Measurements from ENCODE around the gene VHLL. TPM values are rescaled to one million over a fixed set of nuclear protein-coding genes. Genes with fewer than 3 reads are reported as not detected.

Gene VHLL
- total RNA-seq, 1 experiment from 2014 or later = not detected

GRCh38 chr1:156263288-156263655 lies 35.8 kb downstream of the VHLL start:
- no peaks in the 10 kb centered on the region for H3K79me2 ChIP-seq (ENCODE audit: insufficient read depth, low read length)
- Mint-ChIP-seq H3K36me3 (ENCODE audit: insufficient read depth in 1 of 3, low read depth in 3 of 3) (peaks cover 71 to 97% (median 88%) of the 10 kb centered on the region in 3 experiments), H3K27me3 (ENCODE audit: low read depth) (no peaks in the 10 kb centered on the region), H3K9me3 (no peaks in the 10 kb centered on the region), H3K4me3 (no peak overlapping the region), H3K27ac (no peak overlapping the region), H3K4me1 (no peaks in the 10 kb centered on the region)
- H2AFZ ChIP-seq (ENCODE audit: low read length) = no peak overlapping the region
- H2BK120ac ChIP-seq (ENCODE audit: low read depth, low read length, poor library complexity, severe bottlenecking) = no peak overlapping the region
- no peaks in the 10 kb centered on the region for H3K27me3 ChIP-seq (ENCODE audit: insufficient read depth, low read length)
- no peaks in the 10 kb centered on the region for H4K20me1 ChIP-seq (ENCODE audit: control insufficient read depth, insufficient read depth, insufficient read length)
- no peak for DNase-seq
- no peaks in the 10 kb centered on the region for H3K4me1 ChIP-seq (ENCODE audit: insufficient read depth, low read length)
- H3K14ac ChIP-seq (ENCODE audit: insufficient read depth, low read length) = no peak overlapping the region
- TF ChIP-seq CTCF (conservative IDR thresholded peaks at IDR 0.05) = no peak
- H2BK5ac ChIP-seq (ENCODE audit: insufficient read length, low read length) = no peak overlapping the region
- no peak overlapping the region for H3K56ac ChIP-seq (ENCODE audit: insufficient read length, low read depth, low read length)
- no CpG with 5 or more reads among the region's 9 CpGs for WGBS (ENCODE audit: extremely low coverage, insufficient read length, low lambda C conversion rate)
- no peak overlapping the region for H3T11ph ChIP-seq (ENCODE audit: low read length)
- H4K8ac ChIP-seq (replicated peaks; ENCODE audit: insufficient read length, low read depth, low read length) = no peak overlapping the region
- H3K4ac ChIP-seq (ENCODE audit: low read depth, low read length) = no peak overlapping the region
- no peaks in the 10 kb centered on the region for H3K23me2 ChIP-seq (ENCODE audit: insufficient read length, low read depth, low read length, poor library complexity, severe bottlenecking)
- H3K23ac ChIP-seq (ENCODE audit: insufficient read length, low read depth, low read length) = no peak overlapping the region
- H2BK15ac ChIP-seq (ENCODE audit: low read depth, low read length) = no peak overlapping the region
- no peak overlapping the region for H2BK20ac ChIP-seq (ENCODE audit: low read depth, low read length, poor library complexity, severe bottlenecking)
- H4K91ac ChIP-seq (ENCODE audit: insufficient read length, low read depth, low read length) = no peak overlapping the region
- no peaks in the 10 kb centered on the region for H3K79me1 ChIP-seq (ENCODE audit: insufficient read depth, low read depth, low read length, poor library complexity, severe bottlenecking)
- no peaks in the 10 kb centered on the region for H3K9me3 ChIP-seq (ENCODE audit: control insufficient read depth, low read depth, low read length)
- H3K18ac ChIP-seq (ENCODE audit: insufficient read length, low read depth, low read length) = no peak overlapping the region
- no peak overlapping the region for H2AK5ac ChIP-seq (ENCODE audit: insufficient read length, low read length)
- H3K27ac ChIP-seq (ENCODE audit: insufficient read length, low read depth, low read length) = no peak overlapping the region
- H3K9ac ChIP-seq (ENCODE audit: extremely low read depth, insufficient read length, low read length) = no peak overlapping the region
- no peak overlapping the region for H2BK12ac ChIP-seq (ENCODE audit: insufficient read length, low read depth, low read length)
- H3K4me2 ChIP-seq (ENCODE audit: insufficient read depth, insufficient read length, low read length) = no peak overlapping the region
- H4K5ac ChIP-seq (ENCODE audit: insufficient read length, low read depth, low read length) = no peak overlapping the region
